Effector memory CD8-positive, alpha-beta T cell (primary cell): ENCODE measurements around the gene KLHL36.

ENCODE experiments used
- ATAC-seq: fragments of 150-1000 bp; cut with Tn5 transposase; replicated peaks from 2 replicates; pipeline ENCODE4 v1.10.0; 2021; ENCODE audit warnings: mild to moderate bottlenecking, moderate library complexity
- DNase-seq, 3 experiments: peaks; one replicate each; pipeline ENCODE4 v3.0.0; 2021
- H3K27ac Mint-ChIP-seq, 2 donors: one replicate each; pipeline ENCODE4 v1.8.0; 2022; ENCODE audit warnings: mild to moderate bottlenecking in 2 of 2, mixed read lengths in 2 of 2, moderate library complexity in 2 of 2
- H3K27me3 Mint-ChIP-seq, 2 donors: one replicate each; pipeline ENCODE4 v1.8.0; 2022; ENCODE audit warnings: mixed read lengths in 2 of 2
- H3K36me3 Mint-ChIP-seq: one replicate; pipeline ENCODE4 v1.8.0; 2022; ENCODE audit warnings: mild to moderate bottlenecking, moderate library complexity, mixed read lengths; ENCODE audit not compliant: insufficient read depth
- H3K4me1 Mint-ChIP-seq, 2 donors: one replicate each; pipeline ENCODE4 v1.8.0; 2022; ENCODE audit warnings: low read depth in 2 of 2, mixed read lengths in 2 of 2
- H3K4me3 Mint-ChIP-seq, 2 donors: one replicate each; pipeline ENCODE4 v1.8.0; 2022; ENCODE audit warnings: mild to moderate bottlenecking in 2 of 2, mixed read lengths in 2 of 2, moderate library complexity in 2 of 2
- H3K9me3 Mint-ChIP-seq, 2 donors: one replicate each; pipeline ENCODE4 v1.8.0; 2022; ENCODE audit warnings: mixed read lengths in 2 of 2
- total RNA-seq, 9 experiments: gene quantifications; one replicate each; lab custom pipeline; 2026; lab: John Stamatoyannopoulos, UW

Gene KLHL36
- total RNA-seq = 65.1 to 201 (median 79.6) reads per million in 9 experiments

- Mint-ChIP-seq H3K27ac (peak within 1 kb of the TSS; percentile 93 to 95), H3K4me1 (peaks cover 24 to 28% of the 10 kb centered on the region in 2 donors), H3K27me3 (no peaks in the 10 kb centered on the region), H3K9me3 (no peaks in the 10 kb centered on the region), H3K4me3 (peak within 1 kb of the TSS; percentile 92), H3K36me3 (peaks cover 36% of the 10 kb centered on the region)
- DNase-seq (peak; percentile 61 to 73 (median 70)), ATAC-seq (peak; percentile 79)
Measured at GRCh38 chr16:84647828-84648594, at the start of gene KLHL36. KLHL36 (plus strand) TSS chr16:84648511; CDS start chr16:84650868, 2,357 bp downstream.

- Mint-ChIP-seq H3K4me1 (peaks cover 63 to 75% of the 10 kb centered on the region in 2 donors), H3K36me3 (peaks cover 43% of the 10 kb centered on the region), H3K27me3 (peaks cover 0 to 6% of the 10 kb centered on the region in 2 donors), H3K9me3 (no peaks in the 10 kb centered on the region), H3K4me3 (peak overlapping the region; percentile 83 to 97), H3K27ac (peak overlapping the region; percentile 86 to 92)
- DNase-seq (no peak), ATAC-seq (peak; percentile 39)
Measured at GRCh38 chr16:84599521-84600202, 48.6 kb upstream of the KLHL36 start.

- H3K36me3 Mint-ChIP-seq = peaks cover 37% of the 10 kb centered on the region
Measured at GRCh38 chr16:84600343-84601229, 47.7 kb upstream of the KLHL36 start.

GRCh38 chr16:84603140-84603816, 45.0 kb upstream of the KLHL36 start:
- ATAC-seq (no peak), DNase-seq (no peak)
- H3K9me3 Mint-ChIP-seq = no peaks in the 10 kb centered on the region
- peak overlapping the region; percentile 93 to 94 for H3K27ac Mint-ChIP-seq
- H3K36me3 Mint-ChIP-seq = peaks cover 31% of the 10 kb centered on the region
- peak overlapping the region; percentile 77 to 78 for H3K4me3 Mint-ChIP-seq
- no peaks in the 10 kb centered on the region for H3K27me3 Mint-ChIP-seq
- peaks cover 65 to 66% of the 10 kb centered on the region in 2 donors for H3K4me1 Mint-ChIP-seq

More at GRCh38 chr16:84600343-84601229, 47.7 kb upstream of the KLHL36 start:
- Mint-ChIP-seq H3K4me3 (peak overlapping the region; percentile 83 to 97), H3K9me3 (no peaks in the 10 kb centered on the region), H3K4me1 (peaks cover 58 to 67% of the 10 kb centered on the region in 2 donors), H3K27ac (peak overlapping the region; percentile 86 to 92), H3K27me3 (peaks cover 0 to 6% of the 10 kb centered on the region in 2 donors)
- no peak for DNase-seq
- peak; percentile 69 for ATAC-seq

GRCh38 chr16:84603940-84604339, 44.4 kb upstream of the KLHL36 start:
- Mint-ChIP-seq H3K27ac (peak overlapping the region in 1 of 2 donors; percentile 93), H3K27me3 (no peaks in the 10 kb centered on the region), H3K4me3 (peak overlapping the region; percentile 77 to 78), H3K4me1 (peaks cover 67% of the 10 kb centered on the region in 2 donors), H3K9me3 (no peaks in the 10 kb centered on the region), H3K36me3 (peaks cover 35% of the 10 kb centered on the region)
- ATAC-seq = no peak
- no peak for DNase-seq

- H3K36me3 Mint-ChIP-seq = peaks cover 33% of the 10 kb centered on the region
- ATAC-seq = no peak
- peak overlapping the region in 1 of 2 donors; percentile 87 for H3K27ac Mint-ChIP-seq
- H3K4me1 Mint-ChIP-seq = peaks cover 68 to 69% of the 10 kb centered on the region in 2 donors
- H3K4me3 Mint-ChIP-seq = peak overlapping the region; percentile 47 to 77
- no peak for DNase-seq
- H3K27me3 Mint-ChIP-seq = no peaks in the 10 kb centered on the region
- no peaks in the 10 kb centered on the region for H3K9me3 Mint-ChIP-seq
Measured at GRCh38 chr16:84604477-84605013, 43.8 kb upstream of the KLHL36 start.

- H3K36me3 Mint-ChIP-seq = peaks cover 25% of the 10 kb centered on the region
- no peaks in the 10 kb centered on the region for H3K27me3 Mint-ChIP-seq
- peak overlapping the region in 1 of 2 donors; percentile 93 for H3K27ac Mint-ChIP-seq
- H3K4me3 Mint-ChIP-seq = peak overlapping the region in 1 of 2 donors; percentile 47
- no peaks in the 10 kb centered on the region for H3K9me3 Mint-ChIP-seq
- peaks cover 70 to 72% of the 10 kb centered on the region in 2 donors for H3K4me1 Mint-ChIP-seq
- ATAC-seq = no peak
- no peak for DNase-seq
Measured at GRCh38 chr16:84605339-84605848, 42.9 kb upstream of the KLHL36 start.

- DNase-seq (peak in 1 of 3 experiments; percentile 47), ATAC-seq (peak; percentile 58)
- Mint-ChIP-seq H3K9me3 (no peaks in the 10 kb centered on the region), H3K4me1 (peaks cover 70 to 72% of the 10 kb centered on the region in 2 donors), H3K36me3 (peaks cover 19% of the 10 kb centered on the region), H3K27ac (peak overlapping the region; percentile 47 to 93), H3K27me3 (no peaks in the 10 kb centered on the region), H3K4me3 (peak overlapping the region; percentile 53 to 55)
Measured at GRCh38 chr16:84606081-84606875, 42.0 kb upstream of the KLHL36 start.

- H3K9me3 Mint-ChIP-seq = no peaks in the 10 kb centered on the region
- peak overlapping the region; percentile 47 to 93 for H3K27ac Mint-ChIP-seq
- H3K36me3 Mint-ChIP-seq = peaks cover 14% of the 10 kb centered on the region
- ATAC-seq (no peak), DNase-seq (no peak)
- H3K27me3 Mint-ChIP-seq = peaks cover 0 to 5% of the 10 kb centered on the region in 2 donors
- peak overlapping the region; percentile 53 to 55 for H3K4me3 Mint-ChIP-seq
- H3K4me1 Mint-ChIP-seq = peaks cover 67 to 73% of the 10 kb centered on the region in 2 donors
Measured at GRCh38 chr16:84607061-84607460, 41.2 kb upstream of the KLHL36 start.

- DNase-seq (no peak), ATAC-seq (peak; percentile 52)
- peaks cover 21% of the 10 kb centered on the region for H3K36me3 Mint-ChIP-seq
- H3K27me3 Mint-ChIP-seq = peaks cover 0 to 6% of the 10 kb centered on the region in 2 donors
- H3K9me3 Mint-ChIP-seq = no peaks in the 10 kb centered on the region
- H3K4me3 Mint-ChIP-seq = peak overlapping the region; percentile 53 to 55
- H3K4me1 Mint-ChIP-seq = peaks cover 69 to 79% of the 10 kb centered on the region in 2 donors
- H3K27ac Mint-ChIP-seq = peak overlapping the region; percentile 47 to 93
Measured at GRCh38 chr16:84607694-84608093, 40.6 kb upstream of the KLHL36 start.

GRCh38 chr16:84608282-84608681, 40.0 kb upstream of the KLHL36 start:
- H3K9me3 Mint-ChIP-seq = no peaks in the 10 kb centered on the region
- H3K36me3 Mint-ChIP-seq = peaks cover 22% of the 10 kb centered on the region
- H3K4me3 Mint-ChIP-seq = peak overlapping the region; percentile 53 to 55
- H3K27ac Mint-ChIP-seq = peak overlapping the region; percentile 47 to 93
- H3K4me1 Mint-ChIP-seq = peaks cover 67 to 77% of the 10 kb centered on the region in 2 donors
- H3K27me3 Mint-ChIP-seq = peaks cover 0 to 7% of the 10 kb centered on the region in 2 donors
- no peak for DNase-seq
- ATAC-seq = peak; percentile 68
